DMS79 treated with DMSO at 0.1 percent for 48 hours (cell line): ENCODE measurements around the gene LYPD6B.

Source experiments
- DNase-seq: peaks from one replicate; lab custom pipeline; 2025; lab: John Stamatoyannopoulos, UW

Gene LYPD6B

GRCh38 chr2:149076863-149077412 is 38.4 kb downstream of the LYPD6B start:
- no peak for DNase-seq

- DNase-seq, result no peak
Observed at GRCh38 chr2:149077861-149078260, 39.4 kb downstream of the LYPD6B start.

GRCh38 chr2:149080099-149080498 is 41.6 kb downstream of the LYPD6B start:
- no peak for DNase-seq

- DNase-seq, result peak; percentile 12
Observed at GRCh38 chr2:149080971-149081370, 42.5 kb downstream of the LYPD6B start.

GRCh38 chr2:149082079-149082478 is 43.6 kb downstream of the LYPD6B start:
- no peak for DNase-seq

- peak; percentile 18 for DNase-seq
Observed at GRCh38 chr2:149082735-149083134, 44.2 kb downstream of the LYPD6B start.

- no peak for DNase-seq
Observed at GRCh38 chr2:149084924-149085795, 46.7 kb downstream of the LYPD6B start.

GRCh38 chr2:149087751-149088150 is 49.3 kb downstream of the LYPD6B start:
- no peak for DNase-seq

- no peak for DNase-seq
Observed at GRCh38 chr2:149089068-149089467, 50.6 kb downstream of the LYPD6B start.

- no peak for DNase-seq
Observed at GRCh38 chr2:149090706-149091105, 52.2 kb downstream of the LYPD6B start.

GRCh38 chr2:149093579-149093978 is 55.1 kb downstream of the LYPD6B start:
- DNase-seq, result no peak

- DNase-seq, result no peak
Observed at GRCh38 chr2:149094217-149095015, 55.9 kb downstream of the LYPD6B start.

- no peak for DNase-seq
Observed at GRCh38 chr2:149098701-149099100, 60.2 kb downstream of the LYPD6B start.

- no peak for DNase-seq
Observed at GRCh38 chr2:149099298-149099697, 60.8 kb downstream of the LYPD6B start.

GRCh38 chr2:149100739-149101699 is 62.5 kb downstream of the LYPD6B start:
- DNase-seq, result no peak

- no peak for DNase-seq
Observed at GRCh38 chr2:149101818-149102217, 63.3 kb downstream of the LYPD6B start.

- DNase-seq, result no peak
Observed at GRCh38 chr2:149103081-149103620, 64.7 kb downstream of the LYPD6B start.

- no peak for DNase-seq
Observed at GRCh38 chr2:149104221-149104620, 65.7 kb downstream of the LYPD6B start.

- DNase-seq, result no peak
Observed at GRCh38 chr2:149112068-149112467, 73.6 kb downstream of the LYPD6B start.

- DNase-seq, result no peak
Observed at GRCh38 chr2:149112713-149113112, 74.2 kb downstream of the LYPD6B start.

- no peak for DNase-seq
Observed at GRCh38 chr2:149115781-149116180, 77.3 kb downstream of the LYPD6B start.
